ENCODE data around the gene CDS1. TPM values are rescaled to one million over a fixed set of nuclear protein-coding genes. Genes with fewer than 3 reads are reported as not detected.

The CDS1 gene
- total and polyA plus RNA-seq, 8 donors = 2.7 to 7.1 (median 4.4) TPM

- WGBS, 2 donors = 88 to 91% methylated on average over 4 of the region's 4 CpGs
- ATAC-seq (no peak), FAIRE-seq (no peak), DNase-seq (no peak)
- Histone ChIP-seq H3K4me1 (no peaks in the 10 kb centered on the region), H3K9me3 (no peaks in the 10 kb centered on the region), H3K27ac (no peak overlapping the region), H3K36me3 (no peaks in the 10 kb centered on the region), H3K27me3 (no peaks in the 10 kb centered on the region), H3K4me3 (no peak overlapping the region)
- intact Hi-C loops (cut with DNase I) = no loop called here
- TF ChIP-seq CTCF (IDR thresholded peaks at IDR 0.05) = no peak
These were observed 14.5 kb downstream of the CDS1 start for GRCh38 chr4:84597450-84597849.

DNA sequence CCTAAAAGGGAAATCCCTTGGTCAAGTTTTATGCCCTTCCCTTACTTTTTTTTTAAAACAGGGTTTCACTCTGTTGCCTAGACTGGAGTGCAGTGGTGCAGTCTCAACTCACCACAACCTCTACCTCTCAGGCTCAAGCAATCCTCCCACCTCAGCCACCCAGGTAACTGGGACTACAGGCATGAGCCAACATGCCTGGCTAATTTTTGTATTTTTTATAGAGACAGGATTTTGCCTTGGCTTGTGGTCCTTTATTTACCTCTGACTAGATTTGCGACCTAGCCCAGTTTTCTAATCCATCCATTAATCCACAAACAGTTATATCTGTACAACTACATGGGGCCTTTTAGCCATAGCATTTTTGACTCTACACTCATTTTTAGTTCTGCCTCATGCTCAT is 23.7 kb downstream of the CDS1 start:
- Histone ChIP-seq H3K36me3 (no peaks in the 10 kb centered on the region), H3K27ac (no peak overlapping the region), H3K27me3 (no peaks in the 10 kb centered on the region), H3K4me3 (no peak overlapping the region), H3K4me1 (no peaks in the 10 kb centered on the region), H3K9me3 (no peaks in the 10 kb centered on the region)
- intact Hi-C loops (cut with DNase I) = no loop called here
- FAIRE-seq (no peak), DNase-seq (no peak), ATAC-seq (no peak)
- TF ChIP-seq CTCF (IDR thresholded peaks at IDR 0.05) = no peak
- 94 to 100% methylated on average over 1 of the region's 1 CpG for WGBS, 2 donors

GRCh38 chr4:84611531-84611930 is 28.6 kb downstream of the CDS1 start:
- intact Hi-C loops (cut with DNase I) = no loop called here
- TF ChIP-seq CTCF (IDR thresholded peaks at IDR 0.05) = no peak
- Histone ChIP-seq H3K9me3 (no peaks in the 10 kb centered on the region), H3K36me3 (no peaks in the 10 kb centered on the region), H3K4me1 (no peaks in the 10 kb centered on the region), H3K27me3 (no peaks in the 10 kb centered on the region), H3K4me3 (no peak overlapping the region), H3K27ac (no peak overlapping the region)
- DNase-seq (no peak), ATAC-seq (no peak), FAIRE-seq (no peak)
- WGBS, 2 donors = 89 to 91% methylated on average over 3 of the region's 3 CpGs

DNA sequence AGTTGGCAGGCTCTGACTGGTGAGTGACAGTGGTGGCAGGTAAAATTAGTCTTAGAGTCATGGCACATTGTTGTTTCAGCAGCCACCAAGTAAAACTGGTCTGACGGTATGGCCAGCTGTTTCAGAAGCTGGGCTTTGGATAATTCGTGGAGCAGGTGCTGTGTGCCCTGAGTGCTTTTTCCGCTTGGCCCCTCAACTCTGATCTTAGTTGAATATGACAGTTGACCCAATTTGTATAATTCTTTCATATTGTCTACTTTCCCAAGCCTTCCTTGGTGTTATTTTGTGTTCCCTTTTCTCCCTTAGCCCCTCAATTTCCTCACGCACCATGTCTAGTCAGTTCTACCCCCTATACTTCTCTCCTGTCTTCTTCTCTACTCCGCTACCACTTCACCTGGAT is 32.0 kb downstream of the CDS1 start:
- TF ChIP-seq CTCF (IDR thresholded peaks at IDR 0.05) = no peak
- intact Hi-C loops (cut with DNase I) = no loop called here
- WGBS, 2 donors = 89 to 95% methylated on average over 5 of the region's 5 CpGs
- ATAC-seq (no peak), FAIRE-seq (no peak), DNase-seq (no peak)
- no peak overlapping the region for H3K27ac ChIP-seq
- H3K9me3 ChIP-seq = no peaks in the 10 kb centered on the region
- H3K36me3 ChIP-seq = no peaks in the 10 kb centered on the region
- no peak overlapping the region for H3K4me3 ChIP-seq
- no peaks in the 10 kb centered on the region for H3K4me1 ChIP-seq
- H3K27me3 ChIP-seq = no peaks in the 10 kb centered on the region

GRCh38 chr4:84615355-84615754 is 32.4 kb downstream of the CDS1 start:
- H3K27me3 ChIP-seq = no peaks in the 10 kb centered on the region
- ATAC-seq (no peak), FAIRE-seq (no peak), DNase-seq (no peak)
- no peak overlapping the region for H3K4me3 ChIP-seq
- intact Hi-C loops (cut with DNase I) = no loop called here
- H3K4me1 ChIP-seq = no peaks in the 10 kb centered on the region
- TF ChIP-seq CTCF (IDR thresholded peaks at IDR 0.05) = no peak
- no peaks in the 10 kb centered on the region for H3K36me3 ChIP-seq
- WGBS, 2 donors = 85 to 92% methylated on average over 5 of the region's 5 CpGs
- no peaks in the 10 kb centered on the region for H3K9me3 ChIP-seq
- H3K27ac ChIP-seq = no peak overlapping the region

All from pancreas (tissue), 10 donors.